AG09309 (cell line): ENCODE results near the gene PTH1R.
A peak's percentile ranks its signal among the peaks of the same experiment; 100 is the strongest.

Source experiments
- DNase-seq: peaks from one replicate; pipeline ENCODE4 v3.0.0-alpha.2; 2010; ENCODE audit warnings: low read depth
- H3K4me3 ChIP-seq: 2 replicates; pipeline ENCODE4 v1.5.1; 2011; ENCODE audit warnings: mild to moderate bottlenecking, low read depth, low read length, moderate library complexity; ENCODE audit not compliant: control insufficient read depth
- TF ChIP-seq, protein P1 (sequence below): IDR thresholded peaks from 2 replicates; pipeline ENCODE4 v1.5.1; 2011; ENCODE audit warnings: mild to moderate bottlenecking, low read depth, low read length, inconsistent platforms; ENCODE audit not compliant: insufficient read depth, control insufficient read depth; ENCODE audit errors: missing control alignments

PTH1R gene

DNA sequence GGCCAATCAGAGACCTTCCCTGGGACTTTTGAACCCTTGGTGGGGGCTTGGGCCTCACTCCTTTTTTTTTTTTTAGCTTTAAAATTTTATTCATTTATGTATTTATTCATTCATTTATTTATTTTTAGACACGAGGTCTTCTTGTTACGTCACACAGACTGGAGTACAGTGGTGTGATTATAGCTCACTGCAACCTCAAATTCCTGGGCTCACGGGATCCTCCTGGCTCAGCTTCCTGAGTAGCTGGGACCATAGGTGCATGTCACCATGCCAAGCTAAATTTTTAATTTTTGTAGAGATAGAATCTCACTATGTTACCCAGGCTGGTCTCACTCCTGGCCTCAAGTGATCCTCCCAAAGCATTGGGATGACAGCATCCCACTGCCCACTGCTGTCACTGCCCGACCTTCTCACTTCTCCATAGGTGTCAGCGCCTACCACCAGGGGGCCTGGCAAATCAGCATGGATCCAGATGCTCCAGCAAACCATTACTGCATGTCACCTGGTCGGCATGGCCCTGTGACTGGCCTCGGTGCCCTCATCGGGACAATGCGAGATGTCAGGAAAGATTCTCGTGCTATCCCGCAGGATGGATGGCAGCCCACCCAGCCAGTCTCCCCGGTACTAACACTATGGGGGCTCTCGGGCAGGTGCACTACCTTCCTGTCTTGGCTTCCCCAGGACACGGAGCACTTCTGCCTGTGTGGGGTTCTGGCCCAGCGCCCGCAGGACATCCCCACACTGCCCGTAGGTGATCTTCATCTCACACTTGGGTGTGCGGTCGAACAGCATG is 17.3 kb upstream of the PTH1R start:
- TF ChIP-seq, protein P1, sequence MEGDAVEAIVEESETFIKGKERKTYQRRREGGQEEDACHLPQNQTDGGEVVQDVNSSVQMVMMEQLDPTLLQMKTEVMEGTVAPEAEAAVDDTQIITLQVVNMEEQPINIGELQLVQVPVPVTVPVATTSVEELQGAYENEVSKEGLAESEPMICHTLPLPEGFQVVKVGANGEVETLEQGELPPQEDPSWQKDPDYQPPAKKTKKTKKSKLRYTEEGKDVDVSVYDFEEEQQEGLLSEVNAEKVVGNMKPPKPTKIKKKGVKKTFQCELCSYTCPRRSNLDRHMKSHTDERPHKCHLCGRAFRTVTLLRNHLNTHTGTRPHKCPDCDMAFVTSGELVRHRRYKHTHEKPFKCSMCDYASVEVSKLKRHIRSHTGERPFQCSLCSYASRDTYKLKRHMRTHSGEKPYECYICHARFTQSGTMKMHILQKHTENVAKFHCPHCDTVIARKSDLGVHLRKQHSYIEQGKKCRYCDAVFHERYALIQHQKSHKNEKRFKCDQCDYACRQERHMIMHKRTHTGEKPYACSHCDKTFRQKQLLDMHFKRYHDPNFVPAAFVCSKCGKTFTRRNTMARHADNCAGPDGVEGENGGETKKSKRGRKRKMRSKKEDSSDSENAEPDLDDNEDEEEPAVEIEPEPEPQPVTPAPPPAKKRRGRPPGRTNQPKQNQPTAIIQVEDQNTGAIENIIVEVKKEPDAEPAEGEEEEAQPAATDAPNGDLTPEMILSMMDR = peak; percentile 52
- no peak for DNase-seq
- H3K4me3 ChIP-seq = no peak overlapping the region

GRCh38 chr3:46860810-46861604 is 16.5 kb upstream of the PTH1R start:
- TF ChIP-seq, protein P1 = no peak
- no peak overlapping the region for H3K4me3 ChIP-seq
- no peak for DNase-seq

DNA sequence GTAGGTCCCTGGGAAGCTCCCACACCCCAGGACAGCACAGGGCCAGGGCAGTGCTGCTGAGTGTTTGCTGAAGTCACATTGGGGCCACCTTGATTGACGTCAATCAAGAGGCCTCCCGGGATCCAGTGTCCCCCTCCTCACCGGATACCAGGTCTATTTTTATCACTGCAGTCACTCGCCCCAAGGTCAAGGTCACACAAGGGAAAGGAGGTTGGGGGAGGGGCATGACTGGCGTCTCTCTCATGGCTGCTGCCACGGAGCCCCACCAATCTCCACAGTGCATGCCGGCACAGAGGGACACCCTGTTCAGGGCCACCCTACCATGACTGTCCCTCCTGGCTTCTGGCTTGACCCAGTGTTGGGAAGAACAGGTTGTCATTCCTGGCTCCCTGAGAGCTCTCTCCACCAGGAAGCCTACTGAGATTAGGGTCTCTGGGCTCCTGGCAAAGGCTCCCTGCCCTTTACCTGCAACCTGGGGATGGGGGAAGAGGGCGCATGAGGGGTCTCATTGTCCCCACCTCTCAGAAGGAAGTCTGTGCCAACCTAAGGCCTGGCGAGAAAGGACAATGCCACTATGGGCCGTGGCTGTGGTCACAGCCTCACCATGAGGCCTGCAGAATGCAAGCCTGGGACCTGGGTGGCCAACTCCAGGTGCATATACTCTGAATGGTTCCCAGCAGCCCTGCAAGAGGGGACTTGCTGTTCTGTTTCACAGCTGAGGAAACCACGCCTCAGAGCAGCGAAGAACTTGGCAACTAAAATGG is 15.7 kb upstream of the PTH1R start:
- no peak overlapping the region for H3K4me3 ChIP-seq
- TF ChIP-seq, protein P1 = no peak
- DNase-seq = no peak

DNA sequence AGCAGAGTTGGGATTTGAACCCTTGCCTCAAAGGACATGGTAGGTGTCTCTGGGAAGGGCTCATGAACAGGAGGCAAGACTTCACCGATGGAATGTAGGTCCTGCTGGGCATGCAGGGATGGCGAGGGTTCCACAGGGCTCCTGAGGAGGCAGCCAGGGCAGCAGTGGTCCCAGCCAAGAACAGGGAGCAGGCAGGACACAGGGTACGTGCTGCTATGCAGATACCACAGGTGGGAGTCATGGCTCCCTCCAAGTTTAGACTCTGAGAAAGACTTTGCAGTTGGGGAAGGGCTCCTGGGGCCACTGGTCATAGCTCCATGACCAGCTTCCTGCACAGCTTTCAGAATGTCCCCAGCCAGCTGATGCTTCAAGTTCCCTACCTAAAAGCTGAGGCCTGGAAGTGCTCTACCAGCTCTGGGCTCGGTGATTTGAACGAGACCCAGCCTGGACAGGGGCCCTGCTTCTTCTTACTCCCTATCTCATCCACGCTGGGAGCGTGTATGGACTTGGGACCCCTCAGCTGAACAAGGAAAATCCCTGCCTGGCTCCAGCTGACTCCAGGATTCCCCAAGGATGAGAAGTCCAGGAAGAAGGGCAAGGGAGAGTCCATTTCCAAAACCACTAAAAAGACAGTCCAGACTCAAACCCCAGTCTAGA is 15.0 kb upstream of the PTH1R start:
- no peak overlapping the region for H3K4me3 ChIP-seq
- no peak for DNase-seq
- TF ChIP-seq, protein P1 = no peak

DNA sequence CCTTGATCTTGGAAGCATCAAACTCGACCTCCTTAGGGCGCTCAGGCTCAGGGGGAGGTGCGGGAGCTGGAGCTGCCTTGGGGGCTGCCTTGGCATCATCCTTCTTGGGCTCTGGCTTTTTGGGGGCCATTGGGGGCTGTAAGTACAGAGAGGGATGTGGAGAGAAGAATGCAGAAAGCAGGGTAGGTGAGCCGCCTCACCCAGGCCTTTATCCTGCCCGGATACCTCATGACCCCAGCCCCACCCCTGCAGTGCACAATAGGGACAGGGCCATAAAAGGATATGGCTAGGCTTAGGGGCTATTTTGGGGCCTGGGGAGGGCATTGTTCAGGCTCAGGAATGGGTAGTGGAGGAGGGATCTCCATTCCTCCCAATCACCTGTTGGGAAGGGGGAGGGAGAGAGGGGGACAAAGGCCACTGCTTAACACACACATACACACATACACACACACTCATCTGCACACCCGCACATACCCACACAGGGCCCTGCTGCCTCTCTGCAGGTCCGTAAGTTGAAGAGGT is 14.2 kb upstream of the PTH1R start, which contains the start of gene MYL3:
MYL3 (minus strand) TSS at position 184 of the 522 bp plus-strand sequence; CDS start at position 130, 54 bp downstream.
- no peak for DNase-seq
- TF ChIP-seq, protein P1 = no peak
- no peak within 1 kb of the TSS for H3K4me3 ChIP-seq
